GM06990 (cell line): ENCODE measurements around the gene MYL12A.

ENCODE experiments used
- DNase-seq: peaks from one replicate; pipeline ENCODE4 v3.0.0-alpha.2; 2011; ENCODE audit not compliant: insufficient read length; ENCODE audit errors: extremely low read depth
- H3K27me3 ChIP-seq: replicated peaks from 2 replicates; pipeline ENCODE4 v1.6.0; 2011; ENCODE audit warnings: low read length; ENCODE audit not compliant: control insufficient read depth, insufficient read depth
- H3K36me3 ChIP-seq: 2 replicates; pipeline ENCODE4 v1.5.1; 2011; ENCODE audit warnings: low read length; ENCODE audit not compliant: control insufficient read depth, insufficient read depth
- H3K4me3 ChIP-seq: replicated peaks from 2 replicates; pipeline ENCODE4 v1.5.1; 2011; ENCODE audit warnings: low read depth, mild to moderate bottlenecking, control low read depth, low read length
- TF ChIP-seq, protein P1 (sequence below): IDR thresholded peaks from 2 replicates; pipeline ENCODE4 v1.5.1; 2011; ENCODE audit warnings: low read length, control low read depth, mild to moderate bottlenecking, inconsistent platforms; ENCODE audit not compliant: insufficient read depth, poor library complexity, severe bottlenecking

Gene MYL12A

GRCh38 chr18:3279201-3280185 is 31.9 kb downstream of the MYL12A start:
- Histone ChIP-seq H3K27me3 (no peaks in the 10 kb centered on the region), H3K4me3 (no peak overlapping the region), H3K36me3 (peaks cover 3% of the 10 kb centered on the region)
- peak; percentile 54 for DNase-seq
- TF ChIP-seq, protein P1, sequence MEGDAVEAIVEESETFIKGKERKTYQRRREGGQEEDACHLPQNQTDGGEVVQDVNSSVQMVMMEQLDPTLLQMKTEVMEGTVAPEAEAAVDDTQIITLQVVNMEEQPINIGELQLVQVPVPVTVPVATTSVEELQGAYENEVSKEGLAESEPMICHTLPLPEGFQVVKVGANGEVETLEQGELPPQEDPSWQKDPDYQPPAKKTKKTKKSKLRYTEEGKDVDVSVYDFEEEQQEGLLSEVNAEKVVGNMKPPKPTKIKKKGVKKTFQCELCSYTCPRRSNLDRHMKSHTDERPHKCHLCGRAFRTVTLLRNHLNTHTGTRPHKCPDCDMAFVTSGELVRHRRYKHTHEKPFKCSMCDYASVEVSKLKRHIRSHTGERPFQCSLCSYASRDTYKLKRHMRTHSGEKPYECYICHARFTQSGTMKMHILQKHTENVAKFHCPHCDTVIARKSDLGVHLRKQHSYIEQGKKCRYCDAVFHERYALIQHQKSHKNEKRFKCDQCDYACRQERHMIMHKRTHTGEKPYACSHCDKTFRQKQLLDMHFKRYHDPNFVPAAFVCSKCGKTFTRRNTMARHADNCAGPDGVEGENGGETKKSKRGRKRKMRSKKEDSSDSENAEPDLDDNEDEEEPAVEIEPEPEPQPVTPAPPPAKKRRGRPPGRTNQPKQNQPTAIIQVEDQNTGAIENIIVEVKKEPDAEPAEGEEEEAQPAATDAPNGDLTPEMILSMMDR: no peak

- Histone ChIP-seq H3K27me3 (no peaks in the 10 kb centered on the region), H3K4me3 (no peak overlapping the region), H3K36me3 (no peaks in the 10 kb centered on the region)
- DNase-seq: peak; percentile 56
- TF ChIP-seq, protein P1: peak; percentile 39
Observed at GRCh38 chr18:3281456-3282400, 34.1 kb downstream of the MYL12A start.

DNA sequence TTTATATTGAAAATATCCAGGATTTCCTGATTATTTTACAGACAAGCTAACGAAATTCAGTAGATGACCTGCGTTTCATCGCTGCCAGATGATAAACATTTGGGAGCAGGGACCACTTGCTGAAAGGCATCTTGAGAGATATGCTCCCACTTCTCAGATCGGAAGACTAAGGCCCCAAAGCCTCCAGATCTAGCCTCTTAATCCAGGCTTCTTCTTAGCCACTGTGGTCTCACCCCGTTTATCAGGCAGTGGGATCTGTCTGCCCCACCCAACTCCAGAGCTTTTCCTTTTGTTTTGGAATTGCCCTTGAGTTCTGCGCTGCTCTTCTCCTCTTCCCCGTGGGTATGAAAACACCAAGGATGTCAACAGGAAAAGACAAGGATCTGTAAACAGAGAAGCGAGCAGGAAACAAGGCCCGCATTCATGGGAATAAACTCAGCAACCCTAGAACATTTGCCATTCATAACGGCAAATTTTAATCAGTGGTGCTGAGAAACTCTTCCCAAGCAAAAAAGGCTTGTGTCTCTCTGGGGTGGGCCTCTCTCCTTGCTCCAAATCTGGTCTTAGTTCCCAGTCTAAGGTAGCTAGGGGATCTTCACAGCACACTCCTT is 35.8 kb downstream of the MYL12A start:
- TF ChIP-seq, protein P1: no peak
- Histone ChIP-seq H3K27me3 (no peaks in the 10 kb centered on the region), H3K4me3 (no peak overlapping the region), H3K36me3 (no peaks in the 10 kb centered on the region)
- DNase-seq: no peak

GRCh38 chr18:3283908-3284307 is 36.3 kb downstream of the MYL12A start:
- Histone ChIP-seq H3K4me3 (no peak overlapping the region), H3K27me3 (no peaks in the 10 kb centered on the region), H3K36me3 (no peaks in the 10 kb centered on the region)
- DNase-seq: no peak
- TF ChIP-seq, protein P1: no peak

DNA sequence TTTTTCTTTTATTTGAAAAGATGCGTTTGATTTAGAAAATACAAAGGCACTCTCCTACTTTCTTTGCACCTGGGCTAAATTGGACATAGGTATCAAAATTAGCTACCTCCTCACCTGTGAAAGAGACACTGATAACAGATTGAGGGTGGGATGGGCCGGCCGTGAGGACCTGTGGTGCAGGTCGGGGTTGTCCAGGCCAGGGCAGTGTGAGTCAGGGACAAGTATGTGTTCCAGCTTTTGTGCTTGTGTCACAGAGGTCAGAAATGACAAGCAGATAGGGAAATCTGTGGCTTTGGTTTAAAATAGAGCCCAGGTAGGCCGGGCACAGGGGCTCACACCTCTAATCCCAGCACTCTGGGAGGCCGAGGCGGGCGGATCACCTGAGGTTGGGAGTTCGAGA is 36.9 kb downstream of the MYL12A start:
- DNase-seq: no peak
- Histone ChIP-seq H3K36me3 (no peaks in the 10 kb centered on the region), H3K27me3 (no peaks in the 10 kb centered on the region), H3K4me3 (no peak overlapping the region)
- TF ChIP-seq, protein P1: no peak
